ENCODE results near the gene SLC6A3. TPM values are rescaled to one million over a fixed set of nuclear protein-coding genes. Genes with fewer than 3 reads are reported as not detected.

The SLC6A3 gene
- total and polyA plus RNA-seq, 9 of the 15 experiments (the other 6 are each of a cell fraction or from before 2014, with no cell fraction given) = not detected

GRCh38 chr5:1352231-1353219, 92.7 kb downstream of the SLC6A3 start:
- DNase-seq (ENCODE audit: extremely low read depth in 1 of 4, low spot score in 3 of 4) (no peak), ATAC-seq (no peak), FAIRE-seq (no peak)
- no peaks in the 10 kb centered on the region for H3K9me3 ChIP-seq (replicated peaks; ENCODE audit: control insufficient read depth, insufficient read depth, low read depth, low read length)
- H3K4me2 ChIP-seq (ENCODE audit: insufficient read depth, low read length) = no peak overlapping the region
- no peaks in the 10 kb centered on the region for H3K36me3 ChIP-seq (ENCODE audit: control insufficient read depth, insufficient read depth, low read length)
- TF ChIP-seq SRSF9 (IDR thresholded peaks at IDR 0.05; ENCODE audit: borderline replicate concordance, low read depth, low read length) = no peak
- no peak for TF ChIP-seq CTBP1 (IDR thresholded peaks at IDR 0.05; ENCODE audit: borderline replicate concordance)
- no peak for TF ChIP-seq ZNF586 (CRISPR knock-in tag; conservative IDR thresholded peaks at IDR 0.05)
- TF ChIP-seq ZNF263 (CRISPR knock-in tag; IDR thresholded peaks at IDR 0.05; ENCODE audit: borderline replicate concordance) = 0 out of 2 replicates have a peak, but pooled peaks have one; percentile 18
- TF ChIP-seq ZNF830 (CRISPR knock-in tag; IDR thresholded peaks at IDR 0.05) = no peak
- TF ChIP-seq TCF7L2 (IDR thresholded peaks at IDR 0.05; ENCODE audit: low read depth, low read length) = no peak
- no peak for TF ChIP-seq SOX6 (IDR thresholded peaks at IDR 0.05)
- 0 out of 2 replicates have a peak, but pooled peaks have one; percentile 27 for TF ChIP-seq POLR2G (IDR thresholded peaks at IDR 0.05; ENCODE audit: low read depth, low read length)
- intact Hi-C loops (cut with micrococcal nuclease) (no loop called here), in situ Hi-C loops (cut with MboI) (no loop called here)
- BruUV-seq (replicated peaks) = no TSS peak
- no peak overlapping the region for H3K4me3 ChIP-seq
- H3K27me3 ChIP-seq (ENCODE audit: control insufficient read depth in 2 of 2, insufficient read depth in 2 of 2, low read length in 2 of 2) = peaks cover 43 to 52% of the 10 kb centered on the region in 2 experiments
- WGBS (ENCODE audit: insufficient coverage, low coverage, missing lambda C conversion rate) = 0% methylated on average over 10 of the region's 10 CpGs
- no peaks in the 10 kb centered on the region; the same call in 1 of the 2 replicates for H4K20me1 ChIP-seq (replicated peaks; ENCODE audit: control insufficient read depth, insufficient read depth, low read length)
- no peak overlapping the region for H2AFZ ChIP-seq (ENCODE audit: low read depth, low read length)
- H3K9ac ChIP-seq (ENCODE audit: insufficient read depth in 1 of 2, low read depth in 2 of 2, low read length in 2 of 2) = no peak overlapping the region
- no peaks in the 10 kb centered on the region for H3K79me2 ChIP-seq (ENCODE audit: control insufficient read depth, insufficient read depth, low read length)
- ChIA-PET CTCF (ENCODE audit: low intra/inter-chr PET ratio) (no interaction called here), POLR2A (interaction anchor here (0.6 to 1.5 kb wide), 3 partner anchors 16 to 239 kb away, joined by 3 to 4 read pairs (median 3); no protein-coding TSS in a partner anchor)
- no peak overlapping the region for H3K27ac ChIP-seq (ENCODE audit: extremely low read depth, low read depth, low read length)
- peaks cover 0 to 7% of the 10 kb centered on the region in 2 experiments; a peak in 1 of 5 replicates for H3K4me1 ChIP-seq (replicated peaks in 1 of 2; ENCODE audit: control insufficient read depth in 2 of 2, insufficient read depth in 2 of 2, low read length in 2 of 2)
- no peaks in the 10 kb centered on the region for H3K9me1 ChIP-seq (ENCODE audit: control insufficient read depth, insufficient read depth, low read length)
